ENCODE results near the gene NUP42.
"Not testable (repeated sequence)": the region's sequence is repeated elsewhere in the genome, so short reads cannot be mapped to it uniquely, and the experiment has no call there.

The NUP42 gene

GRCh38 chr7:23181684-23182553 lies at the start of gene NUP42:
Gene NUP42, plus strand, starts transcription at chr7:23182048. Its CDS starts 38 bp downstream, at chr7:23182086.
- DNase-seq, result peak; percentile 96

- DNase-seq, result no peak
Observed at GRCh38 chr7:23133797-23134196, 48.1 kb upstream of the NUP42 start.

GRCh38 chr7:23135755-23136154 lies 46.1 kb upstream of the NUP42 start:
- DNase-seq, result no peak

GRCh38 chr7:23136216-23136615 lies 45.6 kb upstream of the NUP42 start:
- no peak for DNase-seq

- DNase-seq, result no peak
Observed at GRCh38 chr7:23157679-23158078, 24.2 kb upstream of the NUP42 start.

- no peak for DNase-seq
Observed at GRCh38 chr7:23158546-23158945, 23.3 kb upstream of the NUP42 start.

GRCh38 chr7:23161482-23161881 lies 20.4 kb upstream of the NUP42 start:
- no peak for DNase-seq

GRCh38 chr7:23164846-23165245 lies 17.0 kb upstream of the NUP42 start:
- no peak for DNase-seq

- no peak for DNase-seq
Observed at GRCh38 chr7:23165316-23165715, 16.5 kb upstream of the NUP42 start.

- no peak for DNase-seq
Observed at GRCh38 chr7:23167691-23168090, 14.2 kb upstream of the NUP42 start.

- DNase-seq, result no peak
Observed at GRCh38 chr7:23168111-23168885, 13.6 kb upstream of the NUP42 start.

GRCh38 chr7:23175938-23176337 lies 5.9 kb upstream of the NUP42 start:
- DNase-seq, result no peak

GRCh38 chr7:23183279-23184012 lies 1.6 kb downstream of the NUP42 start:
- DNase-seq, result no peak

- no peak for DNase-seq
Observed at GRCh38 chr7:23184291-23184690, 2.4 kb downstream of the NUP42 start.

GRCh38 chr7:23184709-23185359 lies 3.0 kb downstream of the NUP42 start:
- DNase-seq, result no peak

- no peak for DNase-seq
Observed at GRCh38 chr7:23185980-23186379, 4.1 kb downstream of the NUP42 start.

- no peak for DNase-seq
Observed at GRCh38 chr7:23191022-23191421, 9.2 kb downstream of the NUP42 start.

- DNase-seq, result not testable (repeated sequence)
Observed at GRCh38 chr7:23193650-23194227, 11.9 kb downstream of the NUP42 start.

GRCh38 chr7:23196306-23196705 lies 14.5 kb downstream of the NUP42 start:
- DNase-seq, result no peak

GRCh38 chr7:23197745-23198144 lies 15.9 kb downstream of the NUP42 start:
- DNase-seq, result not testable (repeated sequence)

- DNase-seq, result no peak
Observed at GRCh38 chr7:23200331-23200730, 18.5 kb downstream of the NUP42 start.

GRCh38 chr7:23204241-23204640 lies 22.4 kb downstream of the NUP42 start:
- no peak for DNase-seq

- no peak for DNase-seq
Observed at GRCh38 chr7:23205577-23205908, 23.7 kb downstream of the NUP42 start.
